Cardiac septum (tissue), 1 donor: Measurements from ENCODE around the gene NIT1. TPM values are rescaled to one million over a fixed set of nuclear protein-coding genes. Genes with fewer than 3 reads are reported as not detected.

ENCODE experiments used
- DNase-seq: peaks from one replicate; pipeline ENCODE4 v3.0.0-alpha.2; 2020; ENCODE audit warnings: low spot score
- intact Hi-C: fragments of 100-400 bp; cut with DNase I; formaldehyde crosslinking; loops from one replicate; pipeline ENCODE4 v1.14.0; 2022
- total RNA-seq: library from RNA; stranded (reverse); fragmentation: NEBNext Ultra II Directional; extraction: Animal tissue kit (Norgen Biotek cat#: 25700); gene quantifications from one replicate; pipeline ENCODE4 v1.2.1, GENCODE V29; 2021
- donor health status: DM: no; HTN: no; CAD: no.

NIT1 gene
- total RNA-seq, 1 donor from 2014 or later: 31.3 TPM

DNA sequence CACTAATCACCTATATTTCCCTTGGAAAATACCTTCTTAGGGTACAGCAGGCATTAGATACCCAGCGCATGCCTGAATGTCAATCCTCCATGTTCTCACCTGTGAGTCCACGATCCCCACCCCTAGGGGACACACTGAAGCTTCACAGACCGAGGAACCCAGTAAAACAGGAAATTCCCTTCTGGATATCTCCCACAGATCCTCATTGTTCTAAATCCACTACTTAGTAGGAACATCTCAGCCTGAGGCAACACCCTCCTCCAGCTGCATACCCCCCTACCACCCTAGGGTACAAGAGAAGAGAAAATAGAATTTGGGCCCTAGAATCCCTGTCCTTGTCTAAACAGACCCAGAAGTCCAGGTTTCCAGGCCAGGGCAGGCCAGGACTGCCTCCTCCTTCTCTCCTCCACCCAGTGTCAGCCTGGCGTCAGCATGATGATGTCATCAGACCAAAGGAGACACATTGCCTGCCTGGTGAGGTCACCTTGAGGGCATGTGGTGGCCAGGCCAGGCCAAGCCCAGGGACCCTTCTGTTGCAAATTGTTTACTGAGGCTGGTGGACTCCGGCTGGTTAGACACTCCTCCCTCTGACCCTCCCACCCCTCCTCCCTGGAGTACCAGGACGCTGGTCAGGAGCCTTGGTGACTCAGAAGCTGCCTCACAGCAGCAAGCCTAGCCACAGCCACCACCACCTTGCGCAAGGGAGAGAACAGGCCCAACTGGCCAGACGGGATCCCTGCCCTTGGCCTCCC lies 34.7 kb upstream of the NIT1 start:
- DNase-seq: peak; percentile 82
- intact Hi-C loops: no loop called here

GRCh38 chr1:161083748-161084596 lies 33.9 kb upstream of the NIT1 start:
- DNase-seq: no peak
- intact Hi-C loops: no loop called here

GRCh38 chr1:161084597-161084988 lies 33.3 kb upstream of the NIT1 start:
- intact Hi-C loops: no loop called here
- DNase-seq: no peak

DNA sequence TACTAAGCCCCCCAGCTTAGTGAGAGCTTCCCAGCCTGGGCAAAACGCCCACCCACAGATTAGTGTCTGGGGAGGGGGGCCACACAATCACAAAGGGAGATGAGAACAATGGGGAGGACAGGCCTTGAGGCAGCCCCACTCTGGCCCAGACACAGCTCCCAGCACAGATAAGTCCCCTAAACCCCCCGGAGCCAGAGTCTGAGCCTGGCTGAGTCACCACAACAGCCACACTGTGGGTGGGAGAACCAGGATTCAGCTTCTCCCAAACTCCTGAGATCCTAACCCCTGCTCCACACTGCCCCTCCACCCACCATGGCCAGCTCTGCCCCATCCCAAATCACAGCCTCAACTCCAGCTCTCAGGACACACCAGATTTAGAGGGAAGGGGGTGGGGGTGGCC lies 32.7 kb upstream of the NIT1 start:
- DNase-seq: no peak
- intact Hi-C loops: loop anchor here (5.0 kb wide), 1 partner anchor 83 kb away; no protein-coding TSS in a partner anchor

- DNase-seq: no peak
- intact Hi-C loops: loop anchor here (5.0 kb wide), 1 partner anchor 84 kb away; no protein-coding TSS in a partner anchor
Measured at GRCh38 chr1:161086457-161086856, 31.4 kb upstream of the NIT1 start.

- DNase-seq: peak; percentile 38
- intact Hi-C loops: loop anchor here (5.0 kb wide), 1 partner anchor 86 kb away; no protein-coding TSS in a partner anchor
Measured at GRCh38 chr1:161088587-161089110, 29.3 kb upstream of the NIT1 start.

GRCh38 chr1:161089251-161089924 lies 28.5 kb upstream of the NIT1 start, which contains the start of gene NECTIN4:
NECTIN4 (minus strand) TSS chr1:161089558; CDS start chr1:161089296, 262 bp downstream.
- intact Hi-C loops: loop anchor here (5.0 kb wide), 1 partner anchor 87 kb away; no protein-coding TSS in a partner anchor
- DNase-seq: peak; percentile 61

DNA sequence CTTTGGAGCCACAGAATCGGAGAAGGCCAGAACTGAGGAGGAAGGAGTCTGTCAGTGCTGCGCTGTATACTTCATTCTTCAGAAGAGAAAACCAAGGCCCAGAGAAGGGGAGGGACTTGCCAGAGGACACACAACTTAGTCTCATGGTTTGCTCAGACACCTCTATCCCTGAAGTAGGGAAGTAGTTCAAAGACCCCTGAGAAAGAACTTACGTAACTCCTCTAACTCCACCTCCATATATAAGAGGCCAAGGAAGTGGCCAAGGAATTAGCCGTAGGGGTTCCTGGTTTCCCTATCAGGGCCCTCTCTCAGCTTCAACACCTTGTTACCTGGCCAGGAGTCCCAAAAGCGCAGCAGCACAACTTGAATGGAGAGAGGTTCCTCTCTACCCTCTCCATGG lies 28.0 kb upstream of the NIT1 start:
- intact Hi-C loops: loop anchor here (5.0 kb wide), 1 partner anchor 88 kb away; no protein-coding TSS in a partner anchor
- DNase-seq: peak; percentile 44

- no peak for DNase-seq
- intact Hi-C loops: no loop called here
Measured at GRCh38 chr1:161090617-161091016, 27.3 kb upstream of the NIT1 start.

DNA sequence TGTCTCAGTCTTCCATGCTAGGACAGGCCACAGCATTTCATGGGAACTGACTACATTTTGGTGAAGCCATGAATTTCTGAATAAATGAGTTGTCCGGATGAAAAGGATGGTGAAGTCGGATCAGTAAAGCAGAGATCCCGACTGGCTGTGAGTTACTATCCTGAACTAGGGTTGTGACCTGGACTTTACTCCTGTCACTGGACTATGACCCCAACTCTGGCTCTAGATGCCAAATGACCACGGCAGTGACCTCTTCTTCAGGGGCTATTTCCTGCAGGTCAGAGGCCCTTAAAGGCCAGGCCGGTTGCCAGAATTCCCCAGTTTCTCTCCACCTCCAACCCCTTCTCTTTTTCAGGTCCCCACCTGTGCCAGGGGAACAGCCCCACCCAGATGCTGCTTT lies 26.8 kb upstream of the NIT1 start:
- DNase-seq: no peak
- intact Hi-C loops: no loop called here

DNA sequence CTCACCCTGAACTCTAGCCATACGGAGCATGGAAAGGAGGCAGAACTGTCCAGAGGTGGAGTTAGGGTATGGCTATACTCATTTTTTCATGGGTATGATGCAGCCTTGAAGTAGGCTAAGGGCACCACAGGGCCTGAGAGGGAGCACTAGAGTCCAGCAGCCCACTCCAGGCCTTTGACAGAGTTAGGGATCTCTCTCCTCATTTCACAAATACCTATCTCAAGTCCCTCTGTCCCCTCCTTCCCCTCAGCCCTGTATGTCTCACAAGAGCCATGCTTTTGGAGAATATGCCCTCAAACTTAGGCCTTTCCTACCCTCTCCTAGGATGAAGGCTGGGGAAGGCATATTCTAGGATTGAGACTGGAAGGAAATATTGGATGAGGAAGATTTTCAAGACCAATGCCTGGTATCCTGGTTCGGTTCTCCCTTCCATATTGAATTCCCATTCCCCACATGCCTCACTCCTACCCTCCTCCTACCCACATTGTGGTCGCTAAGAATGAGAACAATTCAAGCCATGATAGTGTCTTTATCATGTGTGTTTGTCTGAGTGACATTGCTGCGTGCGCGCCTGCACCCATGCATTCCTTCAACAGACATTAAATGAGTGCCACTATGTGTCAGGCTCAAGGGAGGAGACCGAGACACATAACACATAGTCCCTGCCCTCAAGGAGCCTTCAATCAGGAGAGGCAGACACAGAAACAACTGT lies 26.0 kb upstream of the NIT1 start:
- intact Hi-C loops: no loop called here
- no peak for DNase-seq

DNA sequence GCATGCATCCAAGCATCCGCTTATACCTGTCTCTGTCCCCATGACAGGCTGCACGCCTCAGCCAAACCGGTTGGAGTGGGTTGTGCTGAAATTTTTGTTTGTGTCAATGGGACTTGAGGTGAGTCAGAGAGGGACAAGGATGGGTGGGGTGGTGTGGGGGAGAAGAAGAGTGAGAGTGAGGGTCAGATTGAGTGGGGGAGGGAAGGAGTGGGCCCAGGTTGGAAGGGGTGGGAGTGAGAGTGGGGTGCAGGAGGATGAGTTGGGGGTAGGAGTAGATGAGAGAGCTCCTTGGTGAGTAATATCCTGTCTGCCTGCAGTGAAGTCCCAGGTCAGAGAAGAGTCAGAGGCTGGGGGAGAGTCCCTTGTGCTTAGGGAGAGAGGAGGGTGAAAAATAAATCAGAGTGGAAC lies 25.3 kb upstream of the NIT1 start:
- intact Hi-C loops: no loop called here
- DNase-seq: no peak

- DNase-seq: no peak
- intact Hi-C loops: no loop called here
Measured at GRCh38 chr1:161094481-161094880, 23.4 kb upstream of the NIT1 start.

- intact Hi-C loops: loop anchor here (5.0 kb wide), 1 partner anchor 48 kb away; the partner anchor contains the start of gene USF1
- no peak for DNase-seq
Measured at GRCh38 chr1:161095230-161095629, 22.7 kb upstream of the NIT1 start.

- intact Hi-C loops: loop anchor here (5.0 kb wide), 1 partner anchor 49 kb away; the partner anchor contains the start of gene USF1
- DNase-seq: peak; percentile 2
Measured at GRCh38 chr1:161096015-161096414, 21.9 kb upstream of the NIT1 start.

- DNase-seq: peak; percentile 63
- intact Hi-C loops: loop anchor here (5.0 kb wide), 1 partner anchor 49 kb away; the partner anchor contains the start of gene USF1
Measured at GRCh38 chr1:161096530-161096929, 21.4 kb upstream of the NIT1 start.

- peak; percentile 83 for DNase-seq
- intact Hi-C loops: loop anchor here (1.0 to 5.0 kb wide), 3 partner anchors 34 to 102 kb away; partner anchors contain the start of genes DEDD and USF1
Measured at GRCh38 chr1:161098210-161099068, 19.5 kb upstream of the NIT1 start, which contains the start of gene KLHDC9. KLHDC9 (plus strand) TSS chr1:161098361; CDS start chr1:161098536, 175 bp downstream.
